ENCODE measurements around the gene KRT72.
"Not testable (repeated sequence)": the region's sequence is repeated elsewhere in the genome, so short reads cannot be mapped to it uniquely, and the experiment has no call there.

DNA sequence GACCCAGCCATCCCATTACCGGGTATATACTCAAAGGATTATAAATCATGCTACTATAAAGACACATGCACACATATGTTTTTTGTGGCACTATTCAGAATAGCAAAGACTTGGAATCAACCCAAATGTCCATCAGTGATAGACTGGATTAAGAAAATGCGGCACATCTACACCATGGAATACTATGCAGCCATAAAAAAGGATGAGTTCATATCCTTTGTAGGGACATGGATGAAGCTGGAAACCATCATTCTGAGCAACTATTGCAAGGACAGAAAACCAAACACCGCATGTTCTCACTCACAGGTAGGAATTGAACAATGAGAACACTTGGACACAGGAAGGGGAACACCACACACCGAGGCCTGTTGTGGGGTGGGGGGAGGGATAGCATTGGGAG, 7.0 kb downstream of the KRT72 start:
- TF ChIP-seq, protein P1, sequence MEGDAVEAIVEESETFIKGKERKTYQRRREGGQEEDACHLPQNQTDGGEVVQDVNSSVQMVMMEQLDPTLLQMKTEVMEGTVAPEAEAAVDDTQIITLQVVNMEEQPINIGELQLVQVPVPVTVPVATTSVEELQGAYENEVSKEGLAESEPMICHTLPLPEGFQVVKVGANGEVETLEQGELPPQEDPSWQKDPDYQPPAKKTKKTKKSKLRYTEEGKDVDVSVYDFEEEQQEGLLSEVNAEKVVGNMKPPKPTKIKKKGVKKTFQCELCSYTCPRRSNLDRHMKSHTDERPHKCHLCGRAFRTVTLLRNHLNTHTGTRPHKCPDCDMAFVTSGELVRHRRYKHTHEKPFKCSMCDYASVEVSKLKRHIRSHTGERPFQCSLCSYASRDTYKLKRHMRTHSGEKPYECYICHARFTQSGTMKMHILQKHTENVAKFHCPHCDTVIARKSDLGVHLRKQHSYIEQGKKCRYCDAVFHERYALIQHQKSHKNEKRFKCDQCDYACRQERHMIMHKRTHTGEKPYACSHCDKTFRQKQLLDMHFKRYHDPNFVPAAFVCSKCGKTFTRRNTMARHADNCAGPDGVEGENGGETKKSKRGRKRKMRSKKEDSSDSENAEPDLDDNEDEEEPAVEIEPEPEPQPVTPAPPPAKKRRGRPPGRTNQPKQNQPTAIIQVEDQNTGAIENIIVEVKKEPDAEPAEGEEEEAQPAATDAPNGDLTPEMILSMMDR (IDR thresholded peaks at IDR 0.05) = not testable (repeated sequence)
- not testable (repeated sequence) for TF ChIP-seq POLR2AphosphoS5, EP300 (IDR thresholded peaks at IDR 0.05)
